ENCODE measurements around the gene SYTL1.
A peak's percentile ranks its signal among the peaks of the same experiment; 100 is the strongest.

The SYTL1 gene

DNA sequence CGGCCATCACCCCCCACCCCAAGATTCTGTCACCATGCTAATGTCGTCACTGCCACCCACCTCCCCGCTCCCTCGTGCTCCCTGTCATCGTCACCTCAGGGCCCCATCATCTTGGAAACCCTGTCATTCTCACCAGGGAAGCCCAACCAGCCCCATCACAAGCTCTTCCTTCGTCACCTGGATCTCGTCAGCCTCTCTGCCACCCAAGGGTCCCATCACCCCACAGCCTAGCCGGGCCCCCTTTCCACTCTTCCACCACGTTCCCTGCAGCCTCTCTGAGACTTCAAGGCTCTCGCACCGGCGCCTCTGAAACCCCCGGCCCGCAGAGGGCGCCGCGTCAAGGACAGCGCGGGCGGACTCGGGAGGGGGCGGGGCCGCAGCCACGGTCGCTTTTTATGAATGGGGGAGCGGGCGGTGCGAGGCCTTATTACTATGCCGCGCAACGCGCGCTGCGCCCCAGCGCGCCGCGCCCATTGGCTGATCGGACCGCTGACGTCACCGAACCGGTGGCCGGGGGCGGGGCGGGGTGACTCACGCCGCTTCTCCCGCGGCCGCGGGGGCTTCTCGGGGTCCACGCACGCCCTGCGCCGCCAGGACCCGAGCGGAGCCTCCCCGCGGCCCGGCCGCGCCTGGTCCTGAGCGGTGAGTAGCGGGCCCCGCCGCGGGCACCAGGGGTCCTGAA lies 50.4 kb downstream of the SYTL1 start, which contains the start of gene GPR3:
Gene GPR3, plus strand, starts transcription at position 527 of the 682 bp plus-strand sequence. CDS start 1,177 bp downstream, outside the sequence.
- peak; percentile 93 to 94 for DNase-seq

DNA sequence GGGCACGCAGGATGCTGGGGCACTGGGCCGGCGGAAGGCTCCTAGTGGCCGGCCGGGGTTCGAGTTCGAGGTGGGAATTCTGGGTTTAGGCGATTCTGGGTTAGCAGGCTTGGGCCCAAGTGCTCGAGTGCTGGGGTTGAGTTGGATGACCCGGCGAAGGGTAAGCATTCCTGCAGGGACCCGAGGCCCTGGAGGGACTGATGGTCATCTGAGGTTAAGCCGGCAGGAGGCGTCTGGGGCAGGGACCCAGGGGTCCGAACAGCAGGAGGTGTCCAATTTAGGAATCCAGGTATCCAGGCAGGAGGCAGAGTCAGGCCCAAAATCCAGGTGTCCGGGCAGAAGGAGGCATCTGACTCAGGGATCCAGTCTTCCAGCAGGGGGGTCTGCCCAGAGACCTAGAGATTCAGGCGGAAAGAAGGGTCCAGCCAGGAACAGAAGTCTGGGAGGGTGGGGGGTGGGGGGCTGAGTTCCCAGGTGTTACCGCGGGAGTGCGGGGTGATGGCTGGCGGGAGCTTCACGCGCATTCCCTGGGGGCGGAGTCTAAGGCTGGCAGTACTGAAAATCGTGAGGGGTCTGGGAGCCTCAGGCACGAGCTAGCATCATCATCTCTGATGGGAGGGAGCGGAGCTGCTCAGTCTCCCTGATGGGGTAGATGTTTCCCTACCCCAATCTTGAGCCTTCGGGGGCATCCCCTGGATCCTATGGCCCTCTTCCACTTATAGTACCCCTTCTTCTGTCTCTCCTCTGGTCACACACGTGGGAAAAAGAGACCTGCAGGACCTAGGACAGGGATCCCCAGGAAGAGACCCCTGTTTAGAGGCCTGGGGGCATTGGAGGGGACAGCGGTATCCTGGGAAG lies 51.2 kb downstream of the SYTL1 start:
- DNase-seq, result no peak

GRCh38 chr1:27393641-27394281 lies 51.9 kb downstream of the SYTL1 start:
- no peak for DNase-seq

DNA sequence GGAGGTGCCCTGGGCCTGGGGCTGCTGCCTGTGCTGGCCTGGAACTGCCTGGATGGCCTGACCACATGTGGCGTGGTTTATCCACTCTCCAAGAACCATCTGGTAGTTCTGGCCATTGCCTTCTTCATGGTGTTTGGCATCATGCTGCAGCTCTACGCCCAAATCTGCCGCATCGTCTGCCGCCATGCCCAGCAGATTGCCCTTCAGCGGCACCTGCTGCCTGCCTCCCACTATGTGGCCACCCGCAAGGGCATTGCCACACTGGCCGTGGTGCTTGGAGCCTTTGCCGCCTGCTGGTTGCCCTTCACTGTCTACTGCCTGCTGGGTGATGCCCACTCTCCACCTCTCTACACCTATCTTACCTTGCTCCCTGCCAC lies 52.4 kb downstream of the SYTL1 start:
- DNase-seq, result no peak

DNA sequence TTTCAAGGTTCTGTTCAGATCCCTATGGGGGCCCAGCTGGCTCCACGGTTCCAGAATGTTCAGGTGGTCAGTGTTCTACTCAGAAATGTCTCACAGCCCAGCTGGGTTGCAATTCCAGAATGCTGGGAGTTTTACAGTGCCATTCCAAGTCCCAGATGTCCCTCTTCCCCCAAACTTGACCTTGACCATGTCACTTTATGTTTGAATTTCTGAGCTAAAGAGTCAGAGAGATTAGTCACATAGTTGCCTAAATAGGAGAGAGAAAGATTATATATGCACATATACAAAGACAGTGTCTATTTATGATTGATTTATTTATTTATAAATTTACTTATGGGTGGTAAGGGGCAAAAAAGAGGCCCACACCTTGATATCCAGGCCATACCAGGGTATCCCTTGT lies 53.1 kb downstream of the SYTL1 start:
- no peak for DNase-seq

DNA sequence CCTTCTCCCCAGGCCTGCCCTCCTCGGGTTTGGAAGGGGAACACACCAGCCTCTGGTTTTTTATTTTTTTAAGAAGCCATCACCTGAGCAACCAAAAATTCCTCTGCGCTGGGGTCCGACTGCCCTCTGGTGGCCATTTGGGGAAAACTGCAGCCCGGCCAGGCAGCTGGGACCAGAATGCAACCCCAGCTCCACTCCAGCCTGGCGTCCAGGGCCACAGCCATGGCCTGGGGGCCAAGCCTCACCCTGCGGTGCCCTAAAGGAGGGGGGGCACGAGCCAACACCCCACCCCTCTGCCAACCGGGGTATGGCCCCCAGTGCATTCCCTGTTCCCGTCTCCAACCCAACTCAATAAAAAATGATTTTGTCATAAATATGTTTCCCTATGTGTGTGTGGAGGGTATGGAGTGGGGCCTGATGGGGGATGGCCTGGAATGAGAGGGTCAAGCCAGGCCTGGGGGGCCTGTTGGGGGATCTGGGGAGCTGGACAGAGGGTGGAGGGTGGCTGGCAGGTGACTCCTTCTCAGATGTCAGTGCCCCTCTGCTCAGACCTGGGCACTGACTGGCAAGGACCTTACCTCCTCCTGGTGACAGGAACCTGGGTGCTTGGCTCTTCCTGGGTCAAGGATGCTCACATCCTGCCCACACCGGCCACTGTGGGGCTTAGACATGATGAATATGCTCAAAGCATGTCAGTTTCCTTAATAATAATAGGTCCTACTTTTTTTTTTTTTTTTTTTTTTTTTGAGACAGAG lies 53.8 kb downstream of the SYTL1 start:
- peak; percentile 87 to 89 for DNase-seq

- no peak for DNase-seq
These were observed 55.3 kb downstream of the SYTL1 start for GRCh38 chr1:27397110-27397509.

GRCh38 chr1:27397749-27398148 lies 55.9 kb downstream of the SYTL1 start:
- DNase-seq, result no peak

- no peak for DNase-seq
These were observed 56.8 kb downstream of the SYTL1 start for GRCh38 chr1:27398405-27399149.

GRCh38 chr1:27399251-27400025 lies 57.6 kb downstream of the SYTL1 start:
- DNase-seq, result no peak

GRCh38 chr1:27400082-27400962 lies 58.5 kb downstream of the SYTL1 start:
- no peak for DNase-seq

GRCh38 chr1:27400963-27401341 lies 59.1 kb downstream of the SYTL1 start:
- no peak for DNase-seq

GRCh38 chr1:27402349-27402754 lies 60.5 kb downstream of the SYTL1 start:
- peak; percentile 11 to 38 for DNase-seq

- DNase-seq, result peak; percentile 26 to 58
These were observed 61.4 kb downstream of the SYTL1 start for GRCh38 chr1:27403065-27403726.
